Subcutaneous adipose tissue (tissue), 4 donors: Measurements from ENCODE around the gene GARIN5A. TPM values are rescaled to one million over a fixed set of nuclear protein-coding genes. Genes with fewer than 3 reads are reported as not detected.

Experiments
- CTCF ChIP-seq: fragments of 450-650 bp; IDR thresholded peaks from one replicate; pipeline ENCODE4 v1.5.1; 2016; ENCODE audit warnings: low read depth, mild to moderate bottlenecking, control low read depth, antibody characterized with exemption, moderate library complexity
- total RNA-seq, 4 donors: library from RNA; depleted of rRNA; stranded (reverse); fragments of >200 nt; gene quantifications; one replicate each; pipeline ENCODE4 v1.1.0, GENCODE V29; 2016

Gene GARIN5A
- total RNA-seq, 4 donors from 2014 or later, result not detected

DNA sequence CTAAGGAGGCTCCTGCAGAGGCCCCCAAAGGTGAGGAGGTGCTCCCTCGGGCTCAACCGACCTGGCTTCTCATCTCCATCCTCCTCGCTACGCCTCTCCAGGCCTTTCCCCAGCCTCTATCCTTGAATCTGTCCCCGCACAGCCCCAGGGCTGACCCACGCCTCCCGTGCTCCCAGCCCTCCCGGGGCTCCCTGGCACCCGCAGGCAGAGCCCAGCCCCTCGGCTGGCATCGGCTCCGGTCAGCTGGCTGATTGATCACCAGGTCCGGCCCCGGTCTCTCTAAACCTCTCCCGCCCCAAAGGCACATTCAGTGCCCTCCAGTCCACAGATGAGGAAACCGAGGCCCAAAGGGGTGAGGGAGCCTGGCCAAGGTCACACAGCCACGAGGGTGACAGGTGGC lies 41.4 kb downstream of the GARIN5A start:
- no peak for TF ChIP-seq CTCF

- no peak for TF ChIP-seq CTCF
These were observed 42.1 kb downstream of the GARIN5A start for GRCh38 chr19:50434525-50434924.

- no peak for TF ChIP-seq CTCF
These were observed 43.2 kb downstream of the GARIN5A start for GRCh38 chr19:50433201-50434180.

GRCh38 chr19:50432221-50433028 lies 44.2 kb downstream of the GARIN5A start, which contains the start of gene MYBPC2:
Gene MYBPC2, plus strand, starts transcription at chr19:50432892. Its CDS starts 62 bp downstream, at chr19:50432954.
- no peak for TF ChIP-seq CTCF

- no peak for TF ChIP-seq CTCF
These were observed 45.1 kb downstream of the GARIN5A start for GRCh38 chr19:50431343-50432220.

- TF ChIP-seq CTCF, result no peak
These were observed 45.7 kb downstream of the GARIN5A start for GRCh38 chr19:50430888-50431342.
